ENCODE data around the gene HNF4A. TPM values are rescaled to one million over a fixed set of nuclear protein-coding genes. Genes with fewer than 3 reads are reported as not detected.

The HNF4A gene
- total RNA-seq, 4 donors from 2014 or later, result not detected

- H3K4me3 ChIP-seq, result no peak overlapping the region
- no peaks in the 10 kb centered on the region for H3K4me1 ChIP-seq
- H3K36me3 ChIP-seq, result no peaks in the 10 kb centered on the region
- no peaks in the 10 kb centered on the region for H3K9me3 ChIP-seq
- no peak overlapping the region for H3K27ac ChIP-seq
- 65% methylated on average over 9 of the region's 9 CpGs for WGBS
- no peak for TF ChIP-seq CTCF (IDR thresholded peaks at IDR 0.05)
- no peak for TF ChIP-seq POLR2A (IDR thresholded peaks at IDR 0.05)
- TF ChIP-seq EP300 (IDR thresholded peaks at IDR 0.05), result no peak
- no peak for TF ChIP-seq POLR2AphosphoS5 (IDR thresholded peaks at IDR 0.05)
- no peaks in the 10 kb centered on the region for H3K27me3 ChIP-seq
- no peak for DNase-seq (ENCODE audit: low spot score in 2 of 2)
These were observed 93.5 kb downstream of the HNF4A start for GRCh38 chr20:44448753-44449546.

- Histone ChIP-seq H3K4me1 (no peaks in the 10 kb centered on the region), H3K27me3 (no peaks in the 10 kb centered on the region), H3K27ac (no peak overlapping the region), H3K36me3 (no peaks in the 10 kb centered on the region), H3K9me3 (no peaks in the 10 kb centered on the region), H3K4me3 (no peak overlapping the region)
- TF ChIP-seq POLR2AphosphoS5 (IDR thresholded peaks at IDR 0.05) (no peak), POLR2A (IDR thresholded peaks at IDR 0.05) (no peak), EP300 (IDR thresholded peaks at IDR 0.05) (no peak), CTCF (IDR thresholded peaks at IDR 0.05) (no peak)
- 90% methylated on average over 7 of the region's 7 CpGs for WGBS
- no peak for DNase-seq (ENCODE audit: low spot score in 2 of 2)
These were observed 94.4 kb downstream of the HNF4A start for GRCh38 chr20:44449864-44450263.

GRCh38 chr20:44450281-44450889 is 94.9 kb downstream of the HNF4A start:
- WGBS, result 54% methylated on average over 3 of the region's 3 CpGs
- no peak overlapping the region for H3K4me3 ChIP-seq
- H3K9me3 ChIP-seq, result no peaks in the 10 kb centered on the region
- H3K4me1 ChIP-seq, result no peaks in the 10 kb centered on the region
- no peaks in the 10 kb centered on the region for H3K27me3 ChIP-seq
- no peak for TF ChIP-seq CTCF (IDR thresholded peaks at IDR 0.05)
- TF ChIP-seq EP300 (IDR thresholded peaks at IDR 0.05), result no peak
- TF ChIP-seq POLR2AphosphoS5 (IDR thresholded peaks at IDR 0.05), result no peak
- TF ChIP-seq POLR2A (IDR thresholded peaks at IDR 0.05), result no peak
- DNase-seq (ENCODE audit: low spot score in 2 of 2), result no peak
- no peak overlapping the region for H3K27ac ChIP-seq
- H3K36me3 ChIP-seq, result no peaks in the 10 kb centered on the region

GRCh38 chr20:44450903-44451450 is 95.5 kb downstream of the HNF4A start:
- TF ChIP-seq POLR2AphosphoS5 (IDR thresholded peaks at IDR 0.05) (no peak), EP300 (IDR thresholded peaks at IDR 0.05) (no peak), CTCF (IDR thresholded peaks at IDR 0.05) (no peak), POLR2A (IDR thresholded peaks at IDR 0.05) (no peak)
- DNase-seq (ENCODE audit: low spot score in 2 of 2), result no peak
- Histone ChIP-seq H3K4me1 (no peaks in the 10 kb centered on the region), H3K9me3 (no peaks in the 10 kb centered on the region), H3K27ac (no peak overlapping the region), H3K27me3 (no peaks in the 10 kb centered on the region), H3K4me3 (no peak overlapping the region), H3K36me3 (no peaks in the 10 kb centered on the region)
- WGBS, result 84% methylated on average over 7 of the region's 7 CpGs

GRCh38 chr20:44454306-44454963 is 98.9 kb downstream of the HNF4A start:
- TF ChIP-seq EP300 (IDR thresholded peaks at IDR 0.05) (no peak), POLR2A (IDR thresholded peaks at IDR 0.05) (no peak), CTCF (IDR thresholded peaks at IDR 0.05) (no peak), POLR2AphosphoS5 (IDR thresholded peaks at IDR 0.05) (no peak)
- WGBS, result 81% methylated on average over 7 of the region's 7 CpGs
- no peaks in the 10 kb centered on the region for H3K27me3 ChIP-seq
- DNase-seq (ENCODE audit: low spot score in 2 of 2), result no peak
- no peaks in the 10 kb centered on the region for H3K9me3 ChIP-seq
- no peak overlapping the region for H3K27ac ChIP-seq
- H3K4me3 ChIP-seq, result no peak overlapping the region
- no peaks in the 10 kb centered on the region for H3K36me3 ChIP-seq
- no peaks in the 10 kb centered on the region for H3K4me1 ChIP-seq
